Neural crest cell (in vitro differentiated cells): ENCODE data around the gene ENPP5. TPM values are rescaled to one million over a fixed set of nuclear protein-coding genes. Genes with fewer than 3 reads are reported as not detected.

Experiments
- DNase-seq: peaks from one replicate; pipeline ENCODE4 v3.0.0; 2021; ENCODE audit warnings: low read depth, mixed read lengths, low spot score
- H3K27ac Mint-ChIP-seq: one replicate; pipeline ENCODE4 v1.8.0; 2021; ENCODE audit warnings: mild to moderate bottlenecking, mixed read lengths; ENCODE audit not compliant: unreplicated experiment
- H3K27me3 Mint-ChIP-seq: 2 replicates; pipeline ENCODE4 v1.8.0; 2021; ENCODE audit warnings: low read depth, mild to moderate bottlenecking, mixed read lengths
- H3K36me3 Mint-ChIP-seq: 2 replicates; pipeline ENCODE4 v1.8.0; 2021; ENCODE audit warnings: low read depth, mild to moderate bottlenecking, mixed read lengths
- H3K4me1 Mint-ChIP-seq: 2 replicates; pipeline ENCODE4 v1.8.0; 2021; ENCODE audit warnings: mixed read lengths
- H3K4me3 Mint-ChIP-seq: one replicate; pipeline ENCODE4 v1.8.0; 2021; ENCODE audit warnings: mild to moderate bottlenecking, mixed read lengths
- H3K9me3 Mint-ChIP-seq: 2 replicates; pipeline ENCODE4 v1.8.0; 2021; ENCODE audit warnings: mixed read lengths
- CTCF ChIP-seq: fragments of 200-600 bp; sonication (generic); conservative IDR thresholded peaks from 2 replicates; pipeline ENCODE4 v1.5.0; 2021; ENCODE audit warnings: antibody characterized with exemption, mild to moderate bottlenecking
- long read RNA-seq: library from polyadenylated mRNA; unstranded; transcript quantifications from one replicate; pipeline ENCODE4 v2.0.0, GENCODE V29; 2020
- total RNA-seq: library from RNA; stranded (reverse); gene quantifications from 2 replicates; pipeline ENCODE4 v1.2.1, GENCODE V29; 2021

The ENPP5 gene
- total RNA-seq = 0.36 and 0.68 TPM in 2 replicates
- long read RNA-seq, partial matches to known transcripts = 0 of 2 reads
- long read RNA-seq, other reads (novel, unspliced or antisense) = 0 of 2 reads

- DNase-seq = peak; percentile 58
- Mint-ChIP-seq H3K36me3 (no peaks in the 10 kb centered on the region), H3K27ac (no peak within 1 kb of the TSS), H3K4me3 (peak within 1 kb of the TSS; percentile 91), H3K9me3 (no peaks in the 10 kb centered on the region), H3K4me1 (peaks cover 7% of the 10 kb centered on the region), H3K27me3 (peaks cover 50% of the 10 kb centered on the region)
- no peak for TF ChIP-seq CTCF
Measured at GRCh38 chr6:46170357-46171289, at the start of gene ENPP5. ENPP5 (minus strand) TSS chr6:46170980; CDS start chr6:46168262, 2,718 bp downstream.

- no peak for DNase-seq
- Mint-ChIP-seq H3K27me3 (no peaks in the 10 kb centered on the region), H3K4me1 (no peaks in the 10 kb centered on the region), H3K4me3 (no peak overlapping the region), H3K9me3 (no peaks in the 10 kb centered on the region), H3K27ac (no peak overlapping the region), H3K36me3 (no peaks in the 10 kb centered on the region)
- TF ChIP-seq CTCF = no peak
Measured at GRCh38 chr6:46219661-46220060, 48.9 kb upstream of the ENPP5 start.

- no peak for DNase-seq
- H3K4me1 Mint-ChIP-seq = no peaks in the 10 kb centered on the region
- TF ChIP-seq CTCF = no peak
- no peaks in the 10 kb centered on the region for H3K36me3 Mint-ChIP-seq
- H3K27me3 Mint-ChIP-seq = no peaks in the 10 kb centered on the region
- no peak overlapping the region for H3K4me3 Mint-ChIP-seq
- no peaks in the 10 kb centered on the region for H3K9me3 Mint-ChIP-seq
- H3K27ac Mint-ChIP-seq = peak overlapping the region; percentile 83
Measured at GRCh38 chr6:46218457-46218856, 47.7 kb upstream of the ENPP5 start.

GRCh38 chr6:46217671-46218131, 46.9 kb upstream of the ENPP5 start:
- H3K9me3 Mint-ChIP-seq = no peaks in the 10 kb centered on the region
- no peaks in the 10 kb centered on the region for H3K4me1 Mint-ChIP-seq
- no peak for DNase-seq
- TF ChIP-seq CTCF = no peak
- no peaks in the 10 kb centered on the region for H3K27me3 Mint-ChIP-seq
- no peak overlapping the region for H3K4me3 Mint-ChIP-seq
- H3K36me3 Mint-ChIP-seq = no peaks in the 10 kb centered on the region
- no peak overlapping the region for H3K27ac Mint-ChIP-seq

- H3K4me3 Mint-ChIP-seq = no peak overlapping the region
- H3K36me3 Mint-ChIP-seq = no peaks in the 10 kb centered on the region
- no peaks in the 10 kb centered on the region for H3K9me3 Mint-ChIP-seq
- H3K27ac Mint-ChIP-seq = no peak overlapping the region
- TF ChIP-seq CTCF = no peak
- no peaks in the 10 kb centered on the region for H3K27me3 Mint-ChIP-seq
- H3K4me1 Mint-ChIP-seq = no peaks in the 10 kb centered on the region
- no peak for DNase-seq
Measured at GRCh38 chr6:46216879-46217278, 46.1 kb upstream of the ENPP5 start.
